HEK293 (cell line): ENCODE data around the gene POLN.

ENCODE experiments used
- CTCF ChIA-PET: fragments of 350-600 bp; formaldehyde crosslinking; extraction: SDS; loops from one replicate; lab custom pipeline; 2021; ENCODE audit warnings: antibody characterized with exemption; lab: Yijun Ruan, JAX
- POLR2A ChIA-PET: fragments of 300-600 bp; formaldehyde crosslinking; extraction: SDS; loops from one replicate; lab custom pipeline; 2020; ENCODE audit warnings: antibody characterized with exemption, inconsistent platforms; lab: Yijun Ruan, JAX
- H3K27ac ChIP-seq: fragments of 200-500 bp; sonication (Bioruptor generic); 2 replicates; pipeline ENCODE4 v1.5.1; 2014; ENCODE audit warnings: low read depth, low read length, control low read depth, inconsistent platforms; ENCODE audit errors: extremely low read depth
- H3K36me3 ChIP-seq, 2 experiments: fragments of 200-500 bp in 1 of 2; sonication (Bioruptor generic) in 1 of 2; 1 replicate in 1 of 2; 2 replicates in 1 of 2; pipeline ENCODE4 v1.5.1; 2014 to 2017; ENCODE audit warnings: inconsistent platforms in 2 of 2, low read length in 2 of 2; ENCODE audit not compliant: control insufficient read depth in 2 of 2, insufficient read depth in 1 of 2
- H3K4me1 ChIP-seq: fragments of 200-500 bp; sonication (Bioruptor generic); 2 replicates; pipeline ENCODE4 v1.5.1; 2014; ENCODE audit warnings: mild to moderate bottlenecking, low read length, inconsistent platforms; ENCODE audit not compliant: control insufficient read depth, insufficient read depth
- H3K4me3 ChIP-seq: 2 replicates; pipeline ENCODE4 v1.5.1; 2011; ENCODE audit warnings: low read depth, mild to moderate bottlenecking, control low read depth, low read length, moderate library complexity
- H3K9me3 ChIP-seq: fragments of 200-500 bp; sonication (Bioruptor generic); 2 replicates; pipeline ENCODE4 v1.5.1; 2014; ENCODE audit warnings: low read depth, low read length, inconsistent platforms; ENCODE audit not compliant: control insufficient read depth, insufficient read depth
- CTCF ChIP-seq: fragments of 450-650 bp; formaldehyde crosslinking; IDR thresholded peaks from 2 replicates; pipeline ENCODE4 v1.5.1; 2016; ENCODE audit warnings: missing biosample characterization, missing genetic modification characterization
- GLIS1 ChIP-seq: fragments of 450-650 bp; formaldehyde crosslinking; IDR thresholded peaks from 2 replicates; pipeline ENCODE4 v1.5.1; 2016; ENCODE audit warnings: missing biosample characterization, missing genetic modification characterization
- HOXA7 ChIP-seq: sonication (generic); formaldehyde crosslinking; IDR thresholded peaks from 2 replicates; pipeline ENCODE4 v1.8.1; 2022; ENCODE audit warnings: missing genetic modification reagents, borderline replicate concordance
- HOXD13 ChIP-seq: sonication (generic); formaldehyde crosslinking; IDR thresholded peaks from 2 replicates; pipeline ENCODE4 v1.8.0; 2022; ENCODE audit warnings: missing genetic modification reagents, borderline replicate concordance
- IKZF3 ChIP-seq: fragments of 450-650 bp; IDR thresholded peaks from 2 replicates; pipeline ENCODE4 v1.5.0; 2018; ENCODE audit warnings: missing biosample characterization, mild to moderate bottlenecking, missing genetic modification characterization, moderate library complexity
- KLF16 ChIP-seq: fragments of 450-650 bp; formaldehyde crosslinking; IDR thresholded peaks from 2 replicates; pipeline ENCODE4 v1.5.1; 2017; ENCODE audit warnings: missing biosample characterization, missing genetic modification characterization
- KLF17 ChIP-seq: fragments of 450-650 bp; formaldehyde crosslinking; IDR thresholded peaks from 2 replicates; pipeline ENCODE4 v1.5.1; 2016; ENCODE audit warnings: missing biosample characterization, missing genetic modification characterization
- OVOL3 ChIP-seq: fragments of 450-650 bp; formaldehyde crosslinking; IDR thresholded peaks from 2 replicates; pipeline ENCODE4 v1.5.1; 2016; ENCODE audit warnings: missing biosample characterization, missing genetic modification characterization
- SALL2 ChIP-seq: fragments of 450-650 bp; formaldehyde crosslinking; IDR thresholded peaks from 2 replicates; pipeline ENCODE4 v1.5.0; 2017; ENCODE audit warnings: missing biosample characterization, mild to moderate bottlenecking, missing genetic modification characterization, borderline replicate concordance
- TCF7L2 ChIP-seq: IDR thresholded peaks from 2 replicates; pipeline ENCODE4 v1.6.1; 2011; ENCODE audit warnings: low read depth, mild to moderate bottlenecking, inconsistent platforms, low read length, moderate library complexity, borderline replicate concordance
- ZFP41 ChIP-seq: fragments of 450-650 bp; formaldehyde crosslinking; IDR thresholded peaks from 2 replicates; pipeline ENCODE4 v1.5.1; 2016; ENCODE audit warnings: missing biosample characterization, missing genetic modification characterization, borderline replicate concordance
- ZNF266 ChIP-seq: fragments of 450-650 bp; formaldehyde crosslinking; IDR thresholded peaks from 2 replicates; pipeline ENCODE4 v1.5.1; 2016; ENCODE audit warnings: missing biosample characterization, missing genetic modification characterization, low read depth
- ZNF37A ChIP-seq: fragments of 450-650 bp; IDR thresholded peaks from 2 replicates; pipeline ENCODE4 v1.5.1; 2018; ENCODE audit warnings: missing biosample characterization, missing genetic modification characterization
- ZNF398 ChIP-seq: fragments of 450-650 bp; formaldehyde crosslinking; IDR thresholded peaks from 2 replicates; pipeline ENCODE4 v1.5.1; 2017; ENCODE audit warnings: missing biosample characterization, missing genetic modification characterization
- ZNF473 ChIP-seq: fragments of 450-650 bp; formaldehyde crosslinking; IDR thresholded peaks from 2 replicates; pipeline ENCODE4 v1.5.1; 2017; ENCODE audit warnings: missing biosample characterization, missing genetic modification characterization
- ZNF513 ChIP-seq: fragments of 450-650 bp; IDR thresholded peaks from 2 replicates; pipeline ENCODE4 v1.5.1; 2018; ENCODE audit warnings: missing biosample characterization, missing genetic modification characterization
- ZNF514 ChIP-seq: fragments of 450-650 bp; formaldehyde crosslinking; IDR thresholded peaks from 2 replicates; pipeline ENCODE4 v1.5.1; 2016; ENCODE audit warnings: missing biosample characterization, missing genetic modification characterization
- ZNF600 ChIP-seq: fragments of 450-650 bp; formaldehyde crosslinking; IDR thresholded peaks from 2 replicates; pipeline ENCODE4 v1.5.1; 2016; ENCODE audit warnings: missing biosample characterization, missing genetic modification characterization
- ZNF626 ChIP-seq: fragments of 450-650 bp; sonication (Bioruptor Pico); formaldehyde crosslinking; IDR thresholded peaks from 2 replicates; pipeline ENCODE4 v1.5.1; 2018; ENCODE audit warnings: missing biosample characterization, missing genetic modification characterization, inconsistent platforms
- ZNF639 ChIP-seq: fragments of 450-650 bp; formaldehyde crosslinking; IDR thresholded peaks from 2 replicates; pipeline ENCODE4 v1.5.1; 2016; ENCODE audit warnings: missing biosample characterization, missing genetic modification characterization
- ZNF654 ChIP-seq: fragments of 450-650 bp; formaldehyde crosslinking; IDR thresholded peaks from 2 replicates; pipeline ENCODE4 v1.5.1; 2016; ENCODE audit warnings: low read depth, missing biosample characterization, missing genetic modification characterization
- ZNF843 ChIP-seq: fragments of 450-650 bp; formaldehyde crosslinking; IDR thresholded peaks from 2 replicates; pipeline ENCODE4 v1.5.1; 2016; ENCODE audit warnings: missing biosample characterization, missing genetic modification characterization

Gene POLN

GRCh38 chr4:2255501-2256155 is 13.7 kb upstream of the POLN start:
- Histone ChIP-seq H3K36me3 (peaks cover 0 to 93% of the 10 kb centered on the region in 2 experiments; a peak in 1 of 3 replicates), H3K27ac (no peak overlapping the region), H3K4me1 (no peaks in the 10 kb centered on the region), H3K4me3 (no peak overlapping the region), H3K9me3 (no peaks in the 10 kb centered on the region)
- ChIA-PET CTCF (interaction anchor here (0.6 kb wide), 1 partner anchor 12 kb away, joined by 3 read pairs; no protein-coding TSS in a partner anchor), POLR2A (no interaction called here)
- TF ChIP-seq OVOL3 (no peak), CTCF (tag by site-specific recombination) (no peak), ZNF654 (tag by site-specific recombination) (no peak), GLIS1 (peak; percentile 12; the same call in 1 of the 2 replicates)

GRCh38 chr4:2254665-2255500 is 13.0 kb upstream of the POLN start:
- ChIA-PET CTCF (no interaction called here), POLR2A (no interaction called here)
- Histone ChIP-seq H3K9me3 (no peaks in the 10 kb centered on the region), H3K4me1 (no peaks in the 10 kb centered on the region), H3K27ac (no peak overlapping the region), H3K4me3 (no peak overlapping the region), H3K36me3 (peaks cover 0 to 93% of the 10 kb centered on the region in 2 experiments; a peak in 1 of 3 replicates)
- TF ChIP-seq HOXD13 (CRISPR knock-in tag): no peak
- TF ChIP-seq HOXA7: no peak
- TF ChIP-seq ZNF266 (tag by site-specific recombination): no peak
- no peak for TF ChIP-seq SALL2 (tag by site-specific recombination)
- no peak for TF ChIP-seq KLF16 (tag by site-specific recombination)
- no peak for TF ChIP-seq ZNF513 (tag by site-specific recombination)
- TF ChIP-seq KLF17 (tag by site-specific recombination): no peak
- no peak for TF ChIP-seq ZNF37A
- no peak for TF ChIP-seq ZNF639 (tag by site-specific recombination)
- TF ChIP-seq ZNF473 (tag by site-specific recombination): no peak
- TF ChIP-seq ZNF600 (tag by site-specific recombination): no peak
- TF ChIP-seq ZFP41 (tag by site-specific recombination): no peak
- TF ChIP-seq ZNF398 (tag by site-specific recombination): no peak
- no peak for TF ChIP-seq TCF7L2
- no peak for TF ChIP-seq ZNF514 (tag by site-specific recombination)
- TF ChIP-seq ZNF843 (tag by site-specific recombination): no peak
- TF ChIP-seq IKZF3 (tag by site-specific recombination): no peak
- TF ChIP-seq ZNF626 (tag by site-specific recombination): no peak
